IMR-90 (cell line): ENCODE results near the gene TNFRSF11A.

Experiments used
- MXI1 ChIP-seq: IDR thresholded peaks from 2 replicates; pipeline ENCODE4 v1.6.1; 2012; ENCODE audit warnings: low read depth, mild to moderate bottlenecking, low read length, moderate library complexity, borderline replicate concordance
- POLR2A ChIP-seq: IDR thresholded peaks from 2 replicates; pipeline ENCODE4 v1.6.1; 2012; ENCODE audit warnings: mild to moderate bottlenecking, low read depth, low read length
- TF ChIP-seq, protein P1 (sequence below): conservative IDR thresholded peaks from 2 replicates; pipeline ENCODE4 v1.5.1; 2012; ENCODE audit warnings: mild to moderate bottlenecking, low read depth, low read length, improper control_type of control experiment
- TF ChIP-seq, protein P2 (sequence below): fragments of 150-350 bp; IDR thresholded peaks from 2 replicates; pipeline ENCODE4 v1.6.1; 2017; ENCODE audit warnings: mild to moderate bottlenecking, antibody characterized with exemption, low read length, low read depth

DNA sequence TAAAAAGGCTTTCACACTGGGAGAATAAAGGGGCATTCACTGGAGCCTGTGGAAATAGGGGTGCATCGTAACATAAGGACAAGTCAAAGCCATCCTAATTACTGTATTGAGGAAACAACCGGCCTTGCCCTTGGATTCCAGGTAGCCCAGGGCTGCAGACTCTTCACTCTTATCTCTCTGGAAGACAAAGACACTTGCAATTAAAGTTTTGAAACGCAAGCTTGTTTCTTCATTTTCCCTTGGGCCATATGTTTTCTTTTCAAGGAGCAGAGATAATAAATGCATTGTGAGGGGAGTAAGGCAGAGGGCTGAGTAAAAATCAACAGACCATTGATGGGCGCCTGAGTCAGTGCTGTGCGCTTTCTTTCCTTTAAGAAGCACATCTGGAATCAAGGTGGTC, 11.5 kb downstream of the TNFRSF11A start:
- TF ChIP-seq, protein P1, sequence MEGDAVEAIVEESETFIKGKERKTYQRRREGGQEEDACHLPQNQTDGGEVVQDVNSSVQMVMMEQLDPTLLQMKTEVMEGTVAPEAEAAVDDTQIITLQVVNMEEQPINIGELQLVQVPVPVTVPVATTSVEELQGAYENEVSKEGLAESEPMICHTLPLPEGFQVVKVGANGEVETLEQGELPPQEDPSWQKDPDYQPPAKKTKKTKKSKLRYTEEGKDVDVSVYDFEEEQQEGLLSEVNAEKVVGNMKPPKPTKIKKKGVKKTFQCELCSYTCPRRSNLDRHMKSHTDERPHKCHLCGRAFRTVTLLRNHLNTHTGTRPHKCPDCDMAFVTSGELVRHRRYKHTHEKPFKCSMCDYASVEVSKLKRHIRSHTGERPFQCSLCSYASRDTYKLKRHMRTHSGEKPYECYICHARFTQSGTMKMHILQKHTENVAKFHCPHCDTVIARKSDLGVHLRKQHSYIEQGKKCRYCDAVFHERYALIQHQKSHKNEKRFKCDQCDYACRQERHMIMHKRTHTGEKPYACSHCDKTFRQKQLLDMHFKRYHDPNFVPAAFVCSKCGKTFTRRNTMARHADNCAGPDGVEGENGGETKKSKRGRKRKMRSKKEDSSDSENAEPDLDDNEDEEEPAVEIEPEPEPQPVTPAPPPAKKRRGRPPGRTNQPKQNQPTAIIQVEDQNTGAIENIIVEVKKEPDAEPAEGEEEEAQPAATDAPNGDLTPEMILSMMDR = no peak
- no peak for TF ChIP-seq POLR2A
- TF ChIP-seq MXI1 = no peak
- TF ChIP-seq, protein P2, sequence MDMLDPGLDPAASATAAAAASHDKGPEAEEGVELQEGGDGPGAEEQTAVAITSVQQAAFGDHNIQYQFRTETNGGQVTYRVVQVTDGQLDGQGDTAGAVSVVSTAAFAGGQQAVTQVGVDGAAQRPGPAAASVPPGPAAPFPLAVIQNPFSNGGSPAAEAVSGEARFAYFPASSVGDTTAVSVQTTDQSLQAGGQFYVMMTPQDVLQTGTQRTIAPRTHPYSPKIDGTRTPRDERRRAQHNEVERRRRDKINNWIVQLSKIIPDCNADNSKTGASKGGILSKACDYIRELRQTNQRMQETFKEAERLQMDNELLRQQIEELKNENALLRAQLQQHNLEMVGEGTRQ = no peak
